Measurements from ENCODE around the gene MDN1. TPM values are rescaled to one million over a fixed set of nuclear protein-coding genes. Genes with fewer than 3 reads are reported as not detected.

The MDN1 gene
- total and polyA plus RNA-seq, 2 of the 13 experiments (the other 11 are each of a cell fraction or from before 2014, with no cell fraction given) = 18.8 to 52.9 TPM

DNA sequence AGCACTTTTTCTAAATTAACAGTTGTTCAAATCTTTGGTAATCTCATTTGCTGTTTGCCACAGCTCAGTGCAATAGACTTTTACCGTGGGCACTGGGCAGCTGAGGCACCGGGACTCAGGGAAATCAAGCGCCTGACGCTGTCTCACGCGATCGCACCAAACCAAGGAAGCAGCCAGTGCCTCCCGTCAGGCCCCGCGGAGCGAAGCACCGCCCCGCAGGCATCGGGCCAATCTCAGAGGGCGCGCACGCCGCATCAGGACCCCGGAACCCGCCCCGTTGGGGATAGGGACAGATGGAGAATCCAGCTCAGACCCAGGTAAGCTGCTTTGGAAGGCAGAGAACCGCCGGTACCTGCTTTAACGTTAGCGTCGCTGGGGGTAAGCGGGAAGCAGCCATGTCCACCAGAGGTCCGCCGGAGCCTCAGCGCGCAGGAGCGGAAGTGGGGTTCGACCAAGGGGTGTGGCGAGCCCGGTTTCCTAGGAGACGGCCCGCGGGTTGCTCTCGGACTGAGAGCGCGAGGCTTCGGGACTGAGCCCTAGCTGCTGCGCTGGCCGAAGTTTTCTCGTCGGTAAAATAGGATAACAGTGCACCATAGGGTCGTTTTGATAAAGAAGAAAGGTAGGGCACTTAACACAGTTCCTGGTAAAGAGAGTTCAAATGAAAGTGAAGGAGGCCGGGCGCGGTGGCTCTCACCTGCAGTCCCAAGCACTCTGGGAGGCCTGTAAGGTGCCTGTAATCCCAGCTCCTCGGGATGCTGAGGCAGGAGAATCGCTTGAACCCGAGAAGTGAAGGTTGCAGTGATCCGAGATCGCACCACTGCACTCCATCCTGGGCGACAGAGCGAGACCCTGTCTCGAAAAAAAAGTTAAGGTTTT lies 181.0 kb downstream of the MDN1 start, which contains the start of gene LYRM2 (continued):
- TF ChIP-seq ZNF468 (CRISPR knock-in tag; IDR thresholded peaks at IDR 0.05) = no peak
- no peak for TF ChIP-seq ZNF720 (CRISPR knock-in tag; IDR thresholded peaks at IDR 0.05)
- no peak for TF ChIP-seq EEA1 (CRISPR knock-in tag; IDR thresholded peaks at IDR 0.05; ENCODE audit: borderline replicate concordance)
- TF ChIP-seq, protein P1, sequence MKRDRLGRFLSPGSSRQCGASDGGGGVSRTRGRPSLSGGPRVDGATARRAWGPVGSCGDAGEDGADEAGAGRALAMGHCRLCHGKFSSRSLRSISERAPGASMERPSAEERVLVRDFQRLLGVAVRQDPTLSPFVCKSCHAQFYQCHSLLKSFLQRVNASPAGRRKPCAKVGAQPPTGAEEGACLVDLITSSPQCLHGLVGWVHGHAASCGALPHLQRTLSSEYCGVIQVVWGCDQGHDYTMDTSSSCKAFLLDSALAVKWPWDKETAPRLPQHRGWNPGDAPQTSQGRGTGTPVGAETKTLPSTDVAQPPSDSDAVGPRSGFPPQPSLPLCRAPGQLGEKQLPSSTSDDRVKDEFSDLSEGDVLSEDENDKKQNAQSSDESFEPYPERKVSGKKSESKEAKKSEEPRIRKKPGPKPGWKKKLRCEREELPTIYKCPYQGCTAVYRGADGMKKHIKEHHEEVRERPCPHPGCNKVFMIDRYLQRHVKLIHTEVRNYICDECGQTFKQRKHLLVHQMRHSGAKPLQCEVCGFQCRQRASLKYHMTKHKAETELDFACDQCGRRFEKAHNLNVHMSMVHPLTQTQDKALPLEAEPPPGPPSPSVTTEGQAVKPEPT (CRISPR knock-in tag; IDR thresholded peaks at IDR 0.05; ENCODE audit: low read depth) = no peak
- TF ChIP-seq ADNP (CRISPR knock-in tag; IDR thresholded peaks at IDR 0.05) = no peak
- TF ChIP-seq POGK (CRISPR knock-in tag; conservative IDR thresholded peaks at IDR 0.05) = peak; percentile 82; the same call in 1 of the 2 replicates
- TF ChIP-seq PHB2 (IDR thresholded peaks at IDR 0.05; ENCODE audit: partially characterized antibody) = no peak
- no peak for TF ChIP-seq ZNF180 (CRISPR knock-in tag; IDR thresholded peaks at IDR 0.05; ENCODE audit: borderline replicate concordance, low read depth)
- 0 out of 2 replicates have a peak, but pooled peaks have one; percentile 55 for TF ChIP-seq ZNF589 (CRISPR knock-in tag; conservative IDR thresholded peaks at IDR 0.05)
- TF ChIP-seq, protein P2, sequence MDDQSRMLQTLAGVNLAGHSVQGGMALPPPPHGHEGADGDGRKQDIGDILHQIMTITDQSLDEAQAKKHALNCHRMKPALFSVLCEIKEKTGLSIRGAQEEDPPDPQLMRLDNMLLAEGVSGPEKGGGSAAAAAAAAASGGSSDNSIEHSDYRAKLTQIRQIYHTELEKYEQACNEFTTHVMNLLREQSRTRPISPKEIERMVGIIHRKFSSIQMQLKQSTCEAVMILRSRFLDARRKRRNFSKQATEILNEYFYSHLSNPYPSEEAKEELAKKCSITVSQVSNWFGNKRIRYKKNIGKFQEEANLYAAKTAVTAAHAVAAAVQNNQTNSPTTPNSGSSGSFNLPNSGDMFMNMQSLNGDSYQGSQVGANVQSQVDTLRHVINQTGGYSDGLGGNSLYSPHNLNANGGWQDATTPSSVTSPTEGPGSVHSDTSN (CRISPR knock-in tag; IDR thresholded peaks at IDR 0.05; ENCODE audit: borderline replicate concordance) = no peak
- peak; percentile 75; the same call in 1 of the 2 replicates for TF ChIP-seq ZNF274 (CRISPR knock-in tag; IDR thresholded peaks at IDR 0.05)
- 0 out of 2 replicates have a peak, but pooled peaks have one; percentile 23 for TF ChIP-seq POGZ (CRISPR knock-in tag; IDR thresholded peaks at IDR 0.05)
- peak; percentile 36; the same call in 1 of the 2 replicates for TF ChIP-seq ZNF737 (CRISPR knock-in tag; IDR thresholded peaks at IDR 0.05; ENCODE audit: borderline replicate concordance)
- TF ChIP-seq, protein P3, sequence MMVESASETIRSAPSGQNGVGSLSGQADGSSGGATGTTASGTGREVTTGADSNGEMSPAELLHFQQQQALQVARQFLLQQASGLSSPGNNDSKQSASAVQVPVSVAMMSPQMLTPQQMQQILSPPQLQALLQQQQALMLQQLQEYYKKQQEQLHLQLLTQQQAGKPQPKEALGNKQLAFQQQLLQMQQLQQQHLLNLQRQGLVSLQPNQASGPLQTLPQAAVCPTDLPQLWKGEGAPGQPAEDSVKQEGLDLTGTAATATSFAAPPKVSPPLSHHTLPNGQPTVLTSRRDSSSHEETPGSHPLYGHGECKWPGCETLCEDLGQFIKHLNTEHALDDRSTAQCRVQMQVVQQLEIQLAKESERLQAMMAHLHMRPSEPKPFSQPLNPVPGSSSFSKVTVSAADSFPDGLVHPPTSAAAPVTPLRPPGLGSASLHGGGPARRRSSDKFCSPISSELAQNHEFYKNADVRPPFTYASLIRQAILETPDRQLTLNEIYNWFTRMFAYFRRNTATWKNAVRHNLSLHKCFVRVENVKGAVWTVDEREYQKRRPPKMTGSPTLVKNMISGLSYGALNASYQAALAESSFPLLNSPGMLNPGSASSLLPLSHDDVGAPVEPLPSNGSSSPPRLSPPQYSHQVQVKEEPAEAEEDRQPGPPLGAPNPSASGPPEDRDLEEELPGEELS (CRISPR knock-in tag; IDR thresholded peaks at IDR 0.05) = peak; percentile 48
- TF ChIP-seq BRD4 (CRISPR knock-in tag; IDR thresholded peaks at IDR 0.05) = peak; percentile 83
- TF ChIP-seq JUN (CRISPR knock-in tag; IDR thresholded peaks at IDR 0.05) = no peak
- TF ChIP-seq KLF9 (CRISPR knock-in tag; IDR thresholded peaks at IDR 0.05; ENCODE audit: low read depth) = no peak

Measured in HepG2 (cell line).